GM19099 (cell line): ENCODE data around the gene DENR.

Experiments
- POLR2A ChIP-seq: IDR thresholded peaks from 3 replicates; pipeline ENCODE4 v1.6.1; 2011; ENCODE audit warnings: low read depth; ENCODE audit not compliant: insufficient read length; ENCODE audit errors: extremely low read depth

Gene DENR

DNA sequence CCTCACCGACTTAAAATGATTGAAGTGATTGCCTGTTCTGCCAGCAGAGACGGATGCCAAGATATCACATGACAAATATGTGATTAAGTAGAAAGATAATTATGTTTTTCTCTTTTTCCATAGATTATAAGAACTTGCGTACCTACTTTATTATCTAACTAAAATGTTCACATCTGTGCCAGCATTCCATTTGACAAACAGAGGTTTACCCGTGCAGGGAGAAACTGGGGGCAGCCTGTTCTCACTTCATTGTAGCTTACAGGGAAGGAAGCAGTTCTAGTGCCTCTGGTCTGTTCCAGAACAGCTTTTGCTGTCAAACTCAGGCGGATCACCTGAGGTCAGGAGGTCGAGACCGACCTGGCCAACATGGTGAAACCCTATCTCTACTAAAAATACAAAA lies 51.3 kb downstream of the DENR start:
- no peak for TF ChIP-seq POLR2A

DNA sequence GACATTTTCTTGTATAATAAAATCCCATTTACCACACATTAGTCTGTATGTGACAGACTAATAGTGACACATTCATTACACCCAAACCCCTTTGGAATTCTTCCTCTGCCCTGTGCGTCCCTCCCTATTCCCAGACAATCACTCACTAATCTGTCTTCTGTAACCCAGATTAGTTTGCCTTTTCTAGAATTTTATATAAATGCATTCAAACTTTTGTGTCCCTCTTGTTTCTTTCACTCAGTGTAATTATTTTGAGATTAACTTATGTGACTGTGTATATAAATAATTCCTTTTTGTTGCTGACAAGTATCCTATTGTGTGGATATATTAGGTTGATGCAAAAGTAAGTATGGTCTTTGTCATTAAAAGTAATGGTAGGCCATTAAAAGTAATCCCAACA lies 55.0 kb downstream of the DENR start:
- TF ChIP-seq POLR2A, result no peak

DNA sequence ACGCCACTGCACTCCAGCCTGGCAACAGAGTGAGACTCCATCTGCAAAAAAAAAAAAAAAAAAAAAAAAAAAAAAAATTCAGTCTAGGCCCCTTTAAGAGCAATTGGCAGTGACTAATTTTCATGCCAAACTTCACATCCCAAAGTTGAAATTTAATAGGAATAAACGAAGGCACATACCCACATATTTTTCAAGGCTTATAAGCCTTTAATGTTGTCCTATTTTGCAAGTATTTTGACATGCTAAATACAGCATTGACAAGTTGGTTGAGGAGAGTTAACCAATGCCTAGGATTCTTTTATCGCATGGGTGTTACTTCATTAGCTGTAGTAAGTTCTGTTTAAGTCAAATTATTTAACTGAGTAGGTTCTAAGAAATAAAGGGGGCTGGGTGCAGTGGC lies 59.2 kb downstream of the DENR start:
- no peak for TF ChIP-seq POLR2A

GRCh38 chr12:122813310-122813713 lies 60.7 kb downstream of the DENR start:
- no peak for TF ChIP-seq POLR2A

GRCh38 chr12:122819209-122819785 lies 66.7 kb downstream of the DENR start:
- TF ChIP-seq POLR2A, result no peak

DNA sequence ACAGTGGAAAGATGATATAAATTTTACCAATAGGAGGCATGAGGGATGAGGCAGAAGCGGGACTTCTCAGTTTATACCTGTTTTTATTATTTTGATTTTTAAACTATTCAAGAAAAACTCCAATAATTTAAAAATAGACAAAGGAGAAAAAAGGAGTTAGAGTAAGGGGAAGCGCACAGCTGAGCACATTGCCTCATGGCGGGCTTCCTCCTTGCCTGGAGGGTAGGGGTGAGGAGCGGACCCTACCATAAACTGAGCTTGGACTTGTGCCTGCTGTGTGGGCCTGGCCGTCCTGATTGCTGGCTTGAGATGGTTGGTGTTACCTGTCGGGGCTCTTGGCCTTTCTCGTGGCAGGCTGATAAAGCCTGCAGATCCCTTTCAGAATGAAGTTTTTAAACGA lies 67.5 kb downstream of the DENR start:
- TF ChIP-seq POLR2A, result no peak
